T-helper 1 cell treated with Interleukin-12 subunit alpha and Interleukin-12 subunit beta and Interleukin-4 antibody, amounts not matched to agents 30 μg/mL and 1 μg/mL, for 36 hours (primary cell): Measurements from ENCODE around the gene PCK1.

ENCODE experiments used
- H3K27ac Mint-ChIP-seq: one replicate; pipeline ENCODE4 v1.8.0; 2021; ENCODE audit warnings: mild to moderate bottlenecking, mixed read lengths
- H3K27me3 Mint-ChIP-seq: one replicate; pipeline ENCODE4 v1.8.0; 2021; ENCODE audit warnings: low read depth, mixed read lengths
- H3K36me3 Mint-ChIP-seq: one replicate; pipeline ENCODE4 v1.8.0; 2021; ENCODE audit warnings: low read depth, mixed read lengths
- H3K4me1 Mint-ChIP-seq: one replicate; pipeline ENCODE4 v1.8.0; 2021; ENCODE audit warnings: low read depth, mixed read lengths
- H3K4me3 Mint-ChIP-seq: one replicate; pipeline ENCODE4 v1.8.0; 2021; ENCODE audit warnings: mild to moderate bottlenecking, moderate library complexity, mixed read lengths
- H3K9me3 Mint-ChIP-seq: one replicate; pipeline ENCODE4 v1.8.0; 2021; ENCODE audit warnings: mixed read lengths

PCK1 gene

GRCh38 chr20:57617079-57617795 is 56.3 kb downstream of the PCK1 start:
- no peak overlapping the region for H3K4me3 Mint-ChIP-seq
- H3K27ac Mint-ChIP-seq: peak overlapping the region; percentile 71
- no peaks in the 10 kb centered on the region for H3K9me3 Mint-ChIP-seq
- peaks cover 7% of the 10 kb centered on the region for H3K36me3 Mint-ChIP-seq
- peaks cover 19% of the 10 kb centered on the region for H3K27me3 Mint-ChIP-seq
- H3K4me1 Mint-ChIP-seq: peaks cover 41% of the 10 kb centered on the region
